ENCODE results near the gene SMCO3.
A peak's percentile ranks its signal among the peaks of the same experiment; 100 is the strongest.
"Not testable (repeated sequence)": the region's sequence is repeated elsewhere in the genome, so short reads cannot be mapped to it uniquely, and the experiment has no call there.

Gene SMCO3

GRCh38 chr12:14774906-14775635 lies 38.9 kb downstream of the SMCO3 start:
- peak; percentile 5 for DNase-seq (ENCODE audit: low read depth)

DNA sequence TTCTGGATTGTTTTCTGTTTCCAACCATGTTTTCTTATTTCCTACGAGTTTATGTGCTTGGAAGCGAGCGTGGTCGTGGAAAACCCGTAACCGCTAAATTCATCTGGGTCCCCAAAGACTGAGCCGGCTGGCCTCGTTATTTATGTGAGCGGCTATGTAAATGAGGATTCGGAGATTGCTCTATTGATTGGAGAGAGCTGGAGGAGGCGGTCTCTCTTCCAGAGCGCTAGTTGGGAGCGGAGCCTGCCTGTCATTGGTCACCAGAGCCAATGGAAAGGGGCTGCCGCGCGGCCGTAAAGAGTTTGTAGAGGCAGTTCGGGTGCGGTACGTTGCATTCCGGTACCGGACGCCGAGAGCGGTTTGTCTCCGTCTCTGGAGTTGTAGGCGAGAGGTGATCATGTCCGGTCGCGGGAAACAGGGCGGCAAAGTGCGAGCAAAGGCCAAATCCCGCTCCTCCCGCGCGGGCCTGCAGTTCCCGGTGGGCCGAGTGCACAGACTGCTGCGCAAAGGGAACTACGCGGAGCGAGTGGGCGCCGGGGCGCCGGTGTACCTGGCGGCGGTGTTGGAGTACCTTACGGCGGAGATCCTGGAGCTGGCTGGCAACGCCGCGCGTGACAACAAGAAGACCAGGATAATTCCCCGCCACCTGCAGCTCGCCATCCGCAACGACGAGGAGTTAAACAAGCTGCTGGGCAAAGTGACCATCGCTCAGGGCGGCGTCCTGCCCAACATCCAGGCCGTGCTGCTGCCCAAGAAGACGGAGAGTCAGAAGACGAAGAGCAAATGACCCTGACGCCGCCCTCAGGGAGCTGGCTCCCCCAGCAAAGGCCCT lies 39.7 kb downstream of the SMCO3 start:
- DNase-seq (ENCODE audit: low read depth), result peak; percentile 84

DNA sequence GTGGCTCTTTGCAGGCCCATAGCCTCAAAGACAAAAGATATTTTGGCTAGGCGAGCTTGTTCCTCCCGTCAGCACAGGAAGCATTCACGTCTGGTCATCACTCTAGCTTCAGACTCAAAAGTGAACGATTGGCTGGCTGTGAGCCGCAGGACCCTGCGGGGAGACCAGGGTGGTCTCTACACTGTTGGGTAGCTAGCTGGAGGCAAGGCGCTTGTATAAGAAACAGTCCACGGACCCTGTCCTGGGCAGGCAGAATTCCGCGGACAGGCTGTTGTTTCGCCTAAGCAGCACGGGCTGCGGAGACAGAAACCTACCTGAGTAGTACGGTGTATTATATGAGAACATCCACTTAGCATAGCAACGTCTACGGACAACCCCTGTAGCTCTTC lies 40.3 kb downstream of the SMCO3 start:
- DNase-seq (ENCODE audit: low read depth), result no peak

DNA sequence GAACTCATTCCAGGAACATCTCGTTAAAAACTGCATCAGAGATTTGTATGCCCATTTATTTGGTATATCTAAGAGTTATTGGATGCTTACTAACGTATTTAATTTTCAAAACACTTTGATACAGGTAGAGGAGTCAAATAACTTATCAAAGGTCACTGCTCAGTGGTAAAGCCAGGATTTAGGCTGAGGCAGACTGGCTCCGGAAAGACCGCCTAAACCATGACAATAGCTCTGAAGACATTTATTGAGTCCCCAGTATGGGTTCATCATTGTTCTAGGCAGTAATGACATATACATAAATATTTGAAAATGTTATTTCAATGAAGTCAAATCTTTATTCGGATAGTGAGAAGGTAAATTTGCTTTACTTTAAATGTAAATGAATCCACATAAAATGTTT lies 41.0 kb downstream of the SMCO3 start:
- DNase-seq (ENCODE audit: low read depth), result no peak

GRCh38 chr12:14771651-14772137 lies 42.3 kb downstream of the SMCO3 start:
- no peak for DNase-seq (ENCODE audit: low read depth)

DNA sequence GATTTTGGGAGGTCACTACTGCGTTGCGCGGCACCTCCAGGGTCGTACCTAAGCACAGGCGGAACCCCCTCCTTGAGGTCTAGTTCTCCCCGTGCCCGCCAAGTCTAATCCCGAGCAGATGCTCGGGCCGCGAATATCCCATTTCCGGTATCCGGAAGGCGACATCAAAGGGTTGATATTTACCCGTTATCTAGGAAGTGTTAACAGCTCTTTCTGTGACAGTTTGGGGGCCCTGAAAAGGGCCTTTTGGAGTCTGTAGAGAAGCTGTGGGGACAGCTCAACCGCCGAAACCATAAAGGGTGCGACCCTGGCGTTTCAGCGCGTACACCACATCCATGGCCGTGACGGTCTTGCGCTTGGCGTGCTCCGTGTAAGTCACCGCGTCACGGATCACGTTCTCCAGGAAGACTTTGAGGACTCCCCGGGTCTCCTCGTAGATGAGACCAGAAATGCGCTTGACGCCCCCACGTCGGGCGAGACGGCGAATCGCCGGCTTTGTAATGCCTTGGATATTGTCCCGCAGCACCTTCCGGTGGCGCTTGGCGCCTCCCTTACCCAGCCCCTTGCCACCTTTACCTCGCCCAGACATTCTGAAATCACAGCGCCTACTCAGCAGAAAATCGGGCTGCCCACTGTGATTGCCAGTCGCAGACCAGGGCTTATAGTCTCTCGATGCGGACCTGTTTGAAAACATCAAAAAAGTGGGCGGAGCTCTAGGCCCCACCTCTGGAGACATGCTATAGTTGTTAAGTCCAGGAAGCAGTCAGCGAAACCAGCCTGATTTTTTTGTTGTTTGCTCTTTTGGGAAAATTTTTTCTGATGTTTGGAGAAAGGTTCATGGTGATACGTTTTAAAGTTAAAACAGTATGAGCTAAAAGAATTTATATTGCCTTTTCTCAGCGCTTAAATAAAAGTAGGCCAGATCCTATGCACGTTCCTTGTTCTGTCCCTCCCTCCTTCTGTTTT lies 43.2 kb downstream of the SMCO3 start:
- DNase-seq (ENCODE audit: low read depth), result peak; percentile 94

DNA sequence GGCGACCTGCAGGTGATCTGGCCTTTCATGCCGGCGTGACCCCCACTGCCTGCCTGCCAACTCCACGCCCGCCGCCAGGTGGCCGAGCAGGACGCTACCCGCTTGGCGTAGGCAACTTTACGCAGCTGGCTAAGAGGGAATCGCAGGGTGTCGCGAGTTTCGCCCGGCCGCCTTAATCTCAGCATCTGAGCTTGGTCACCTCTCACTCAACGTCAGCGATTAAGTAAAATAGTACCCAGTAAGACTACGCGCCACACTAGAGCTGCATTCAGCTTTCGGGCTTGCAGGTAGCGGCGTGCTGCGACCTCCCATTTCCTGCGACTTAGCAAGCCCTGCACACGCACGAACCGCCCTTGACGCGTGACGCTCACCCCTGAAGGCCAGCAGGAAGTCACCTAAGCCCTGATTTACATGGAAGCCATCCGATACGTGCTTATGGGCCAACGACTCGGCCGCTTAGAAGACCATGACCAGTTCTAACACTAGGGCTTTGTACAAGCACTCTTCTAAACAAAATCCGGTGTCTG lies 44.0 kb downstream of the SMCO3 start:
- DNase-seq (ENCODE audit: low read depth), result peak; percentile 82

DNA sequence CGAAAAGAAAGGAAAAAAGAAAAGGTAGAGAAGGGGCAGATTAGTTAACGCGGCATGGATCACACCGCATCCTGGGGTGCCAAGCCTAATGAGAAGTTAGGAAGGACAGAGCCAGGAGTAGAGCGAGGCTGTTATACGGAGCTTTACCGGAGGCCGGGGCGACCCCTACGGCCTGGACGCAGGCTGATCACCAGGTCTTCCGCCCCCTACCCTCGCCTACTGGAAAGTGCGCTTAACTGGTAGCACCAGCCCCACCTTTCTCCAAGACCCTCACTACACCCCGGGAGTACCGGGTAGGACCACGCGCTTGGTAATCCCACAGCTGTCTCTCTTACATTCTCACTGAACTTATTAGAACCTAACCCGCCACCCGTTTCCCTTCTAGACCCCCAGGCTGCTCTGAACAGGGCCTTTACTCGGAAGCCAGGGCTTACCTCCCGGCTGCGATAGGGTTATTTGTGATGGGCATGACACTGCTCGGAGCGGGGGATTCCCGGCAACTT lies 44.5 kb downstream of the SMCO3 start:
- DNase-seq (ENCODE audit: low read depth), result no peak

- DNase-seq (ENCODE audit: low read depth), result peak; percentile 15
These were observed 45.1 kb downstream of the SMCO3 start for GRCh38 chr12:14768823-14769405.

DNA sequence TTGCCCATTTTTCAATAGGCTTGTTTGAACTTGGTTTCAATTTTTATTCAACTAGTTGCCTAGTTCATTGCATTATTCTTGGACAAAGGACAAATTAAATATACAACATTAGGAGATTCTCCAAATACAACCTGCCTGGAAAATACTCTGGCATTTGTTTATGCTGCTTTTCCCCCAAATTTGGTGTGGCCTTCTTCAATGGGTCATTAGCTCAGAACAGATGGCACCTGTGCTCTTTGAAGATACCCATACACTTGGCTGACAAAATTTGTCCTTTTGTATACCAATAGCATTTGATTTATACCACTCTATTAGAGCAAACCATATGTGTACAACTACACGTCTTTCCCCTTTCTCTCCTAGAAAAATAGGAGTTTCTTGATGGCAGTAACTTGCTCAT lies 46.4 kb downstream of the SMCO3 start:
- DNase-seq (ENCODE audit: low read depth), result no peak

GRCh38 chr12:14766649-14767215 lies 47.2 kb downstream of the SMCO3 start:
- DNase-seq (ENCODE audit: low read depth), result no peak

GRCh38 chr12:14766020-14766419 lies 48.0 kb downstream of the SMCO3 start:
- DNase-seq (ENCODE audit: low read depth), result not testable (repeated sequence)

GRCh38 chr12:14765398-14765797 lies 48.6 kb downstream of the SMCO3 start:
- no peak for DNase-seq (ENCODE audit: low read depth)

GRCh38 chr12:14759711-14760280 lies 54.2 kb downstream of the SMCO3 start:
- not testable (repeated sequence) for DNase-seq (ENCODE audit: low read depth)

DNA sequence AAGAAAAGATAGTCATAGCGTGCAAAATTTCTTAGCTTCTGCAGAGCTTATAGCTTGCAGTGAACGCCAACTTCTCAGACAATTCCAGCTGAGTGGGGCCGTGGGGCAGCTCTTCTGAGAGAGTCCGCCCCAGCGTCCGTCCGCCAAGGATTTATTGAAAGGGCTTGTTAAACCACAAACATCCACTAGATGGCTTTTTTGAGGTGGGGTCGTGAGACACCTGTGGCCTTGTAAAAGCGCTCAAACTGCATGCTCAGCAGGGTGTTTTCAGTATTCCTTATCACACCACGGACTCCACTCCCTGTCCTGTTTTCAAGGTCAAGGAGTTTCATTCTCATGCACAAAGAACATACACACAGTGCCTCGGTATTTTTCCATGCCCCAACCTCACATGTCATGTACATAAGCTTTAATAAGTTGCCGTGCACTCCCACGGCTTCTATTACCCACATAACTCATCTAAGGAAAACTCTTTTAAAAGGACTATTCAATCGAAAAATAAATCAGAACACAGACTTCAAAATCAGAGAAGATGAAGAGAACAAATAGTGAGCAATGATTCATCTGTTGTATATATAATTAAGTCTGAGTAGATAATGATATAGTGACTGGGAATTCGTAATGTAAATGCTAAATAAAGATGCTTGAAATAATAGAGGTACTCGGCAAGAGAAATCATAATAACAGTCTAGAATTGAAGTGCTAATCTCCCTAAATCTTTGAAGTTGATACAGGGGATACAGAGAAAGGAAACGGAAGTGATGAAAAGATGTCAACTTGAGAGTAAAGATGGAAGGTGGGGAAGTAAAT lies 57.4 kb downstream of the SMCO3 start:
- DNase-seq (ENCODE audit: low read depth), result no peak
